ENCODE results near the gene KRT74.

KRT74 gene

DNA sequence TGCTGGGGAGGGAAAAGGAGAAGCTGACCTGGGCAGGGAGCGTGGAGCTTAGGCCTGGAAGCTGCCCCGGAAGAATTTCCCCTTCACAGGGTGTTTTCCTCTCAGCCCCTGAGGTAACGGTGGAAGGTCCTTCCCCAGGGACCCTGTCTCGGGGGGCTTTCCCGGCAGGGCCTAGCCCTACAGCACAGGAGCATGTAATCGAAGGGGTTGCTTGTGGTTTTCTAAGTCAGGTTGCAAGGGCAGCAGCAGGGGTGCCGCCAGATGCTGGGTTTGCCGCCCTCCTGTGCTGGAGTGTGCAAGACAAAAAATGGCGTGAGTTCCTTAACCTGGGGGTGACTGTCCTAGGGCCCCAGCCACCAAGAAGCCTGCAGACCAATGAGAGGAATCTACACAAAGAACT, 1.6 kb upstream of the KRT74 start:
- DNase-seq (ENCODE audit: low read depth, low spot score), result no peak

DNA sequence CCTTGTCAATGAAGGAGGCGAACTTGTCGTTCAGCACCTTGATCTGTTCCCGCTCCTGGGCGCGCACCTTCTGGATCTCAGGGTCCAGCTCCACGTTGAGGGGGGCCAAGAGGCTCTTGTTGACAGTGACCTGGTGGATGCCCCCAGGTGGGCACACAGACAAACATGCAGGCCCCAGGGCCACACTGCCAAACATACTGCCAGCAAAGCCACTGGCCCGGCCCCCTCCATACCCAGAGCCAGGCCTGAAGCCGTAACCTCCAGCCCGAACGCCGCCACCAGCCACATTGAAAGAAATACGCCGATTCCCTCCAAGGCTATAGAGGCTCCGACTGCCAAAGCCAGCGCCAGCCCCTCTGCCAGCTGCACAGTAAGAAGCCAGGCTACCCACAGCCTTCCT, 337 bp downstream of the KRT74 start:
- no peak for DNase-seq (ENCODE audit: low read depth, low spot score)

DNA sequence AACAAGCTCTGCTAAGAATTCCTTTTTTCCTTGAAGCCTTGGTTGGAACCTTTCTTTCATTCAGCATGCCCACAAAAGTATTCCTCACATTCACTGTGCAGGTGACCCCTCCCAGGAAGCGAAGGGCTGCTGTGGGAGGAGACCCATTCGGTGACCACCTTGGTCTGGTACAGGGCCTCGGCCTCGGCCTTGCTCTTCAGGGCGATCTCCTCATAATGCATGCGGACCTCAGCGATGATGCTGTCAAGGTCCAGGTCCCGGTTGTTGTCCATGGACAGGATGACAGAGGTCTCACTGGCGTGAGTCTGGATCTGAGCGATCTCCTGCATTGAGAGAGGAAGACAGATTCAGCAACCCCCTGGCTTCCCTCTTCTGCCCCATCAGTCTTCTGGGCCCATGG, 3.1 kb downstream of the KRT74 start:
- DNase-seq (ENCODE audit: low read depth, low spot score), result no peak

DNA sequence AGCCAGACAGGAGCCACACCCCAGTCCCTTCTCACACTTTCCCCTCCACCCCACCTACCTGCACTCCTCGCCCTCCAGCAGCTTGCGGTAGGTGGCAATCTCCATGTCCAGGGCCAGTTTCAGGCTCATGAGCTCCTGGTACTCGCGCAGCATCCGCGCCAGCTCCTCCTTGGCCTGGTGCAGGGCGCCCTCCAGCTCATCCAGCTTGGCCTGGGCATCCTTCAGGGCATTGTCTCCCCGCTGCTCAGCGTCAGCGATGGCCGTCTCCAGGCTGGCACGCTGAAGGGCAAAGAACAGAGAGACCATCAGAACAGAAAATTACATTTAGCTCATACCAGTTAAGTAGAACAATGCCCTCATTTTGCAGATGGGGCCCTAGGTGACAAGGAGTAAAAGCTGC, 5.5 kb downstream of the KRT74 start:
- DNase-seq (ENCODE audit: low read depth, low spot score), result no peak

DNA sequence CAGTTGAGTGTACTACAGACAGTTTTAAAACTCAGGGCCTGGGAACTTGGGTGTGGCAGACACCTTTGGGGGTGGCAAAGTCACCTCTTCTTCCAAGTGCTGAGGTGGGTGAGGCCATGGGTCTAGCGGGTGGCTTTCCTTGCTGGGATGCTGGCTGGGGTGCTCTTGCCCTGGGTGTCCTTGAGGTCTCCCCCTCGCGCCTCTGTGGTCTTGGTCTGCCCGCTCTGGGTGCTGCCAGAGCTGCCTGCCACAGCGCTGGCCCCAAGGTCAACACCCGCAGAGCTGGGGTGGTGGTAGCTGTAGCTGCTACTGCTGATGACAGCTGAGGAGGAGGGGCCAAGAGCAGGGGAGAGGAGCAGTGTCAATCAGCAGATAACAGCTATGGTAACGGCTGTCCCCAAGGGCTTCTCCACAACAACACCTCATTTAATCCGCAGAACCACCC, 6.8 kb downstream of the KRT74 start:
- DNase-seq (ENCODE audit: low read depth, low spot score), result no peak

DNA sequence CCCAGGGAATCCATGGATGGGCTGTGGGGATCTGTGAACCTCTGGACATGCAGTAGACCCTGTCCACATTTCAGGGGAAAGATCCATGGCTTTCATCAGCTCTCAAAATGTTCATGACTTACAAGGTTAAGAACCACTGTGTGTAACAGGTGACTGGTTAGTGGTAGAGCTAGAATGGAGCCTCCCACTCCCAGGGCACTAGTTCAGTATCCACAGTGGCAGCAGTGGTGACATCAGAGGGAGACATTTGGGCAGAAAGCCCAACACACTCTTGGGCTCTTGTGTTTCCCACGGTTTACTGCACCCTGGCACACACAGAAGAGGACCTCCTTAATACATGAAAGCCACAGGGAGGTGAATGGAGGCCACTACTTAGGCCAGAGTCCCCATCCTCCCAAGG, 9.1 kb downstream of the KRT74 start:
- no peak for DNase-seq (ENCODE audit: low read depth, low spot score)

DNA sequence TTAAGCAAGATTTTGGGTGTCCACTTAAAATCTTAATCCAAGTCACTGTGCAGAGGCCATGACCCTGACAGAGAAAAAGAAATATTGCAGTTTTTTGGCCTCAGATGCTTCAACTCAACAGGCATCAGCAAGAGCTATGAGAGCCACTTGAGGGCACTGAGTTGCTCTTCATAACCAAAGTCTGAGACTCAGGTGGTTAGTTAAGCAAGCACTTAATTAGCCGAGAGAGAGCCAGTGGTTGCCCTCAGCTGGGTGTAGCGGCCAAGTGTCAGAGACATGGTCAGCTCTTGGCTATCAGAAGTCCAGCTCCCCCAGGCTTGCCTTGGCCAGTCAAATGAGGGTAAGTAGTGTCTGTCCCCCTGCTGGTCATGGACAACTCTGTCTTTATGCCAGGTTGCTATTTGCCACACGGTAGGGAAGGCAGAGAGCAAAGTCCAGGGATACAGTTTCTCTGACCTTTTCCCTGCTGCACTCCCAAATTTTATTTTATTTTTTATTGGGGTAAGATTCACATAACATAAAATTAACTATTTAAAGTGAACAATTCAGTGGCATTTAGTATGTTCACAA, 11.7 kb downstream of the KRT74 start:
- no peak for DNase-seq (ENCODE audit: low read depth, low spot score)

DNA sequence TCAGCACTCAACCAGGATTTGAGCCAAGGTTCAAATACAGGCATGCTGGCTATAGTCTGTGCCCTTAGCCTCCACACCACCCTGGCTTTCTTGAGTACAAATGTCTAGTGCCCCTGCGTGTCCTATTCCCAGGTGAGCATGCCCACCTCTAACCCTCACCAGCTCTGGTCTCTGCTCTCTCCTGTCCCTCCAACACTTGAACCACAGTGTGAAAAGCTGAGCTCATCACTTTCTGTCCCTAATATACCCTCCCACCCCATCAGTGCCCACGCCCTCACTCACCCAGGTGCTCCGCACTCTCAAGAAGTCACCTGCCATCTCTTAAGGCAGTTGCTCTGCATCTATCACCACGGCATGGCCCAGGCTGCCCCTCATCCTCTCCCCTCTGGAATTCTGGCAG, 13.7 kb downstream of the KRT74 start:
- no peak for DNase-seq (ENCODE audit: low read depth, low spot score)

DNA sequence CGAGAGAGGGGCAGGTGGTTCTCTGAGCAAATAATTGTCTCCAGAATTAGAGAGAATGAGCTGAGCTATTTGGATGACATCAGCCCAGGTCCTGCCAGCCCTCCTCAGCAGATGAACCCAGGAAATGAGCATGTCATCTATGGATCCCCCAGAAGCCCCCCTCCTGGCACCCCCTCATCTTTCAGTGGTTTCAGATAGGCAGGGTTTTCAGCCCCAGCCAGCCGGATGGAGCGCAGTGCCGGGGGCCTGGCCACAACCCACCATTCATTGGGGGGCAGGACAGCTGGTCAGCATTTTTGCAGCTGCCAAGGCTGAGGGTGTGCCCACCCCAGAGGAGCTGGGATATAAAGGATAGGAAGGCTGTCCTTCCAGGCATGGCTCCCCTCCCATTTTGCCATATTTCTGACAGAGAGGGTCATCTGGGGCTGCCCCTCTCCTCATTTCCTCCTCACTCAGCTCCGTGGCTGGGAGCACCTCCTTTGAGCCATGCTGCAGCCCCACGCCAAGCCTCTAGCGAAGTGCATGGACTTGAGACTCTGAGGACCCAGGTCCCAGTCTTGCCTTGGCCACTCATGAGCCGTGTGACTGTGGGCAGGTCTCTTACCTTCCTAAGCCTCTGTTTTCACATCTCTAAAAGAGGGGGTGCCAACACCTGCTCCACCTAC, 14.7 kb downstream of the KRT74 start:
- no peak for DNase-seq (ENCODE audit: low read depth, low spot score)

DNA sequence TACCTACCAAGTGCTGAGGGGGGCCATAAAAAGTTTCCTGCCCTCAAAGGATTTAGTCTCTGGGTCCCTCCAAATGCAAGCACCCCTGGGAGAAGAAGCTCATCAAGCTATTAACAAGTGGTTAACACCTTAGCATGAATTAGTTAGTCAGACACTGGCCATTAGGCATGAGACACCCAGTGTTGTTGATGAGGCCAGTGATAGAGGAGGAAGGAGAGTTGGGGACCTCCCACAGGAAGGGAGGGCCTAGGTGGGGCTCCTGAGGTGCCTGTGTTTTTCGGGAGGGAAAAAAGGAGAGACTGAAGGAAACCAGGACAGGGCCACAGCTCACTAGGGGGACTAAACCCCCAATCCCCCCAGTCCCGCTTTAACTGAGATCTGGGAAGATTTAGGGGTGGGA, 16.2 kb downstream of the KRT74 start:
- DNase-seq (ENCODE audit: low read depth, low spot score), result no peak

DNA sequence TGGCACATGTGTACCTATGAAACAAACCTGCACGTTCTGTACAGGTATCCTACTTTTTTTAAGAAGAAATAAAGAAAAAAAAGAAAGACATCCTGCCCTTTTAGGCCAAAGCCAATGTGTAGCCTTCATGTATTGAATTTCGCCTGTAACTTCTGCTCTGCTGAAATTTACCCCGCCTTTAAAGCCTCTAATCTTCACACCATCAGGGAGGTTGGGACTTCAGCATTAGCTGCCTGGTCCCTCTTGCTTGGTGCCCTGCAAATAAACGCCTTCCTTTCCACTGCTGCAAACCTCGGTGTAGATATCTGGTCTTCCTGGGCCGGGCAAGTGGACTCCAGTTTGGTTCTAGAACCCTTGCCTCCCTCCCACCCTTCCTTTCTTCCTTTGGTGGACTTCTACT, 18.1 kb downstream of the KRT74 start:
- DNase-seq (ENCODE audit: low read depth, low spot score), result no peak

DNA sequence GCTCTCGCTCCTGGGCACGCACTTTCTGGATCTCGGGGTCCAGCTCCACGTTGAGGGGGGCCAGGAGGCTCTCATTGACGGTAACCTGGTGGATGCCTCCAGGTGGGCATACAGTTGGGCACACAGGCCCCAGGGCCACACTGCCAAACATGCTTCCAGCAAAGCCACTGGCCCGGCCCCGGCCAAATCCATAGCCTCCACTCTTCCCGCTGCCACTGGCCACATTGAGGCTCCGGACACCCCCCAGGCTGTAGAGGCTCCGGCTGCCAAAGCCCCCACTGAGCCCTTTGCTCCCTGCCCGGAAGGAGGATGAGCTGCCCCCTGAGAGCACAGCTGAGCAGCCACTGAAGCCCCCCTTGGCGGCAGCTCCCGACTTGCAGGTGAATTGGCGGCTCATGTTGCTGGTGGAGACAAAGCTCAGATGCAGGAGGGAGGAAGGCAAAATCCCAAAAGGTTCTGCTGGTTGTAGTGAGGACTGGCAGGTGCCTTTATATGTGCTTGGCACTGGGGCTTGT, 20.9 kb downstream of the KRT74 start, which contains the start of gene KRT71:
TSS of gene KRT71 (minus strand) at position 465 of the 515 bp plus-strand sequence. CDS start at position 397, 68 bp downstream.
- DNase-seq (ENCODE audit: low read depth, low spot score), result no peak

DNA sequence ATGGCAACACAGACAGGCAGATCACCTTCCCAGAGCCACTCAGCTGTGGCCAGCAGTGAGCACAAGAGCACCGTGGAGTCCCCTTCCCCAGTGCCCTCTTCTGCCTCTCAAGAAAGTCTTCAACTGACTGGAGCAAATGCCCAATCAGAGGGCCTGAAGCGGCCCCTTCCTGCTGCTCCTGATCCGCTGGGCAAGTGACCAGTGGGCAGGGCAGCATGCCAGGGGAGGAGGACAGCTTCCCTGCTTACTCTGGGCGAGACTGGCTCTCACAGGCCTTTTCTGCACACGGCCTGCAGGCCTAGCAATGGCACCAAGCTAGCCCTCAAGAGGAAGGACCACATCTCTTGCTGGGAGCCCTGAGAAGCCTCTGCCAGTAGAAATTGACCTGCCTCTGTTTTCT, 21.6 kb downstream of the KRT74 start:
- DNase-seq (ENCODE audit: low read depth, low spot score), result no peak

DNA sequence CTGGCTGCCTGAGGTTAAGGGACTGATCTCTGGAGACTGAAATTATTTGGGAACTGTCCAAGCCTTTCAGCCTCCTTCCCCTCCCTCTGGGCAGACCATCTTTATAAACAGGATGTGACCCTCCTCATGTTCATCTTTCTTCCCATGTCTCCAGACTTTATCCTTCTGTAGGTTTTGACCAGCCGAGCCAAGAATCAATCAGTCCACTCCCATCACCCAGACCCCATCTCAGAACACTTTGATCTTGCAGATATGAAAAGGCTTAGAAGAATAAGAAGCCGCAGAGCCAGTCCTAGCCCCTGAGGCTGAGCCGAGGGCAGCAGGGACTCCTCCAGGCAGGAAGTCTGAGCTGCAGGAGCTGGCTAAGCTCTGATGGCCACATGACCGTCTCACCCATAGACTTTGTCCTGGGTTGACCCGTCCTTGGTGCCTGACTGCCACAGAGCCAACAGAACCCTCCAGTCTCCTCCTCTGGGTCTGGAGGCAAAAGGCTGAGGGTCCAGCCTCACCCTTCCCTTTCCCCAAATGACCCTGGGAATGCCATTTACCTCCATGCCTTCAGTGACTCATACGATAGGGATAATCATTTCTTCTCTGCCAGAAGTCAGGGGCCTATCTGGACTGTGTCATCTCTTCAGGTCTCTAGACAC, 22.3 kb downstream of the KRT74 start:
- no peak for DNase-seq (ENCODE audit: low read depth, low spot score)

DNA sequence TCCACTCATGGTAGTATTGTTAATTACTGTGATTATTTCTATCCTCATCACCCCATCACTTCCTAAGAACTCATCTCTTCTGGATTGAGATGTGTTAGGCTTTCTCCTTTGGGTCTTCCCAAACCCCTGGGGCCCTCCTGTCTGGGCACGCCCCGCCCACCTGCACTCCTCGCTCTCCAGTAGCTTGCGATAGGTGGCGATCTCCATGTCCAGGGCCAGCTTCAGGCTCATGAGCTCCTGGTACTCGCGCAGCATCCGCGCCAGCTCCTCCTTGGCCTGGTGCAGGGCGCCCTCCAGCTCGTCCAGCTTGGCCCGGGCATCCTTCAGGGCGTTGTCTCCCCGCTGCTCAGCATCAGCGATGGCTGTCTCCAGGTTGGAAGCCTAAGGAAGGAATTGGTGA, 27.5 kb downstream of the KRT74 start:
- DNase-seq (ENCODE audit: low read depth, low spot score), result no peak

DNA sequence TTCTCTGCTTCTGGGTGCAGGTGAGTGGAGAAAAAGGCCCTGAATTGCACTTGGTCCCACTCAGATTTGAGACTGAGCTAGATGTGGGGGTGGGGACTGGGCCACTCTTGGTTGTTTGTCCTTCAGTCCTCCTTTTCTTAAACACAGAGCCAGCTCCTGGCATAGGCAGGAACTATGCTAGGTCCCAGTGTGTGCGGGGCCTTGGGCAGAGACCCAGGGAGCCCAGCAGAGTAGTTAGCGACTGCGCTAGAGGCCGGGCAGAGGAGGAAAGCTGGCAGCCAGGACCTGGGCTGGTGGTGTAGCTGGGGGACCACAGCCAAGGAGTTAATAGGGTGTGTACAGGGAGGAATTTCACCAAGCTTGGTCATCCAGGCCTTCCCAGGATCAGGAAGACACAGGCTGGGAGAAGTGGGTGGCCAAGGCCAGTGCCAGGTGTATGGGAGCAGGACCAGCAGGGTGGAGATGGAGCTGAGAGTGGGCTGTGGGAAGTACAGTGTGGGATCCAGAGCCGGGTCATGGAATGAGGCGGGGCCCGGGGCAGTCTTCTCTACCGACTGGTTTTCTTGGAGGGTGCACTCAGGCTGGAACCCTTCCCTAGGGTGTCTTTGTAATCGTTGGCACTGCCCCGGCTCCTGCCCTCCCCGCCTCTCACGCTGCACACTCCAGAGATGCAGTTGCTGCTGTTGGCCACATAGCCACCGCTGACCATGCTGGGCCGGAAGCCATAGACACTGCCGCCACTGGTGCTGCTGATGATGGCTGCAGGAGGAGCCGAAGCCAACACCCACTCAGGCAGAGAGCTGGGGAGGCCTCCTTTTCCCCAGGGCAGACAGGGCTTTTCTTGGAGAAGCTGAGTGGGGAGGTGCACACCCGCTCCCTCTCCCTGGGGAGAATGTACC, 29.4 kb downstream of the KRT74 start:
- DNase-seq (ENCODE audit: low read depth, low spot score), result no peak

DNA sequence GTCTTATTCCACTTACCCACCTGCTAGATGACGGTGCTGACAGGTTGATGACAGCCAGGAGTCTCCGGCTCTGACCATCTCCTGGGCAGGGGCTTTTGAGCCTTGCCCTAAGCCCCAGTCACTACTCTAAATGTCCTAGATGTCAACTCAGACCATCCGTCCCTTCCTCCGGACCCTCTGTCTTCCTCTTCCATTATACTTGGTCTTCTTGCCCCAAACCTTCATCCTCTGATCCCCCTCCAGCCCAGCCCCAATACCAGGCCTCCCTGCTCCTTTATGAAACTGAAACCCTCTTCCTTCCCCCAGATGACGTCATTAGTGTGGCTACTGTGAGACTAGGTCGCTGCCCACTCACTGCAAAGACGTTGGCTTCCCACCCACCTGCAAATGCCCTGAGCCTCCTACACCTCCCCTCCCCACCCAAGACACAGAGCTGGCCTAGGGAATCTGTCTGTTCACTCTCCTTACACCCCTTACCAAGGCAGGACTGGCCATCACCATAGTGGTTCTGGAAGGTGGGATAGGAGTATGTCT, 30.8 kb downstream of the KRT74 start:
- no peak for DNase-seq (ENCODE audit: low read depth, low spot score)

DNA sequence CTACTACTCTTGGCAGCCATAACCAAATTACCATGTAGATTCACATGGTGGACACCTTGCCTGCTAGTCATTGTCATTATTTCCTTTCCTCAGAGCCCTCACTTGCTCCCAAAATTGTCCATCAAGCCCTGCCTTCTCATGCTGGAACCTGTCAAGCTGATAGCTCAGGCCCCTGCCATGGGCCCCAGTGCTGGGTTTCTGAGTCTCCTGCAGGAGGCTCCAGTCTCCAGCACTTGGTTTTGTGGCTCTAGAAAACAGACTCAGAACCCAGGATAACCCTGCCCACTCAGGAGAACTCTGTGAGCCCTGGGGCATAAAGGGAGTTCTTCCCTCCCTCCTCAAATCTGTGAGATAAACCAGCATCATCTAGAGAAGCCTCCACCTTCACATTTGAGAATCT, 31.5 kb downstream of the KRT74 start:
- no peak for DNase-seq (ENCODE audit: low read depth, low spot score)

DNA sequence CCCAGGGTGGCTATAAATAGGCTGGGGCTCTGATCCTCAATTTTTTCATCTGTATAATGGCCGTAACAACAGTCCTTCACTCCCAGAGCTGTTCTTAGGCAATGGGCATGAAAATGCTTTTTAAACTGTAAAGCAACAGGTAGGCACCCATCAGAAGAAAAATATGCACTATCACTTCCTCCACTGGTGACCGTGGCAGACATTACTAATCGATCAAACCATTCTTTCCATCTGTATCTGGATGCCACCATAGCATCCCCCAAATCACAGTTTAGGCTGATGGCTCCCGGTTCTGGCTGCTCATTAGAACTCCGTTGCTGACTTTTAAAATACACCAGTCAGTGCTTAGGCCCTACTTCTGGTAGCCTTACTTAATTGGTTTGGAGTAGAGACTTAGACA, 31.9 kb downstream of the KRT74 start:
- no peak for DNase-seq (ENCODE audit: low read depth, low spot score)

DNA sequence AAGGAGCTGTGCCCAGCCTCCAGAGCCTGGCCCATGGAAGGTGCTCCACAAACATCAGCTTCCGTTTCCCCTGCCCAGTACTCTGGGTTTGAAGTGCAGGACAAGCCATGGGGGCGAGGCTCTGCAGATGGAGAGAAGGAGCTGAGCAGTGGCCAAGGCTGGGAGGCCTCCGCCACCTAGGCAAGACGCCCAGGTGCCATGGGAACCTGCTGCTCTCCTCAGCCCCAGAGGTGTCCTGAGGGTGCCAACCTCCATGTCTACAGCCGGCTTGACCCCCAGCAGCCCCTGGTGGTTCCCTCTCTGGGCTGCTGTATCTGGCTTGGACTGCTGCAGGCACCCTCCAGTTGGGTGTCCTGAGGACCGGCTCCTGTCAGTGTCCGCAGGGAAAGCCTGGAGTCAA, 33.1 kb downstream of the KRT74 start:
- no peak for DNase-seq (ENCODE audit: low read depth, low spot score)

DNA sequence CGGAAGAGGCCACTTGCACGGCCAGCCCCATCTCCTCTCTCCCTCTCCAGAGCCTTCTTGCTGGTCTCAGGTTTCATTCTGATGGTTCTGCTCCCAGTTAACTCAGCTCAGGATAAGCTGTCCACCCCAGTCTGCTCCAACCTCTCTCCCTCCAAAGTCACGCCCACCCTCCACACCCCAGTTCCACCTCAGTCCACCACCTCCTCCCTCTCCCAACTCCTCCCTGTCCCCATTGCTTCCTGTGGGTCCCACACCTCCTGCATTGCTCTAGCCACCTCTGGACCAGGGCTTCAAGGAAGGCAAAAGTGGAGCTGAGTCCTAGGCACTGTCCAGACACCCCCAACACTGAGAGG, 33.8 kb downstream of the KRT74 start:
- DNase-seq (ENCODE audit: low read depth, low spot score), result no peak
